Activated CD4-positive, alpha-beta T cell treated with anti-CD3 and anti-CD28 coated beads for 36 hours (primary cell): ENCODE data around the gene CHM. TPM values are rescaled to one million over a fixed set of nuclear protein-coding genes. Genes with fewer than 3 reads are reported as not detected.

Experiments
- ATAC-seq: fragments of 200-7000 bp; cut with Tn5 transposase; one replicate; pipeline ENCODE4 v1.10.0; 2021; ENCODE audit warnings: mild to moderate bottlenecking, moderate library complexity
- CTCF ChIA-PET: fragments of 350-600 bp; sonication (Branson Sonifier 250); formaldehyde crosslinking; loops from one replicate; lab custom pipeline; 2021; ENCODE audit warnings: antibody characterized with exemption; lab: Charles Lee
- POLR2A ChIA-PET: fragments of 350-600 bp; sonication (Branson Sonifier 250); formaldehyde crosslinking; loops from one replicate; lab custom pipeline; 2021; ENCODE audit warnings: antibody characterized with exemption, inconsistent platforms; lab: Charles Lee
- DNase-seq: peaks from one replicate; pipeline ENCODE4 v3.0.0-alpha.2; 2020
- H3K27ac Mint-ChIP-seq: one replicate; pipeline ENCODE4 v1.8.0; 2021; ENCODE audit warnings: mixed read lengths
- H3K27me3 Mint-ChIP-seq: one replicate; pipeline ENCODE4 v1.8.0; 2021; ENCODE audit warnings: mixed read lengths
- H3K36me3 Mint-ChIP-seq: one replicate; pipeline ENCODE4 v1.8.0; 2021; ENCODE audit warnings: low read depth, mixed read lengths
- H3K4me1 Mint-ChIP-seq: one replicate; pipeline ENCODE4 v1.8.0; 2021; ENCODE audit warnings: mixed read lengths
- H3K4me3 Mint-ChIP-seq: one replicate; pipeline ENCODE4 v1.8.0; 2021; ENCODE audit warnings: mild to moderate bottlenecking, moderate library complexity, mixed read lengths
- H3K9me3 Mint-ChIP-seq: one replicate; pipeline ENCODE4 v1.8.0; 2021; ENCODE audit warnings: low read depth, mixed read lengths
- intact Hi-C, 2 experiments: fragments of 100-400 bp; cut with DNase I in 1 of 2; cut with micrococcal nuclease in 1 of 2; formaldehyde crosslinking; loops; one replicate each; pipeline versions ENCODE4 v1.14.2 to v1.15.1; 2022 to 2024; cut with DNase I, micrococcal nuclease
- total RNA-seq, 2 experiments: library from RNA; stranded (reverse); gene quantifications; one replicate each; pipeline ENCODE4 v1.2.3, GENCODE V29; 2021

CHM gene
- total RNA-seq, 2 experiments from 2014 or later, result 10.9 to 14.7 TPM

DNA sequence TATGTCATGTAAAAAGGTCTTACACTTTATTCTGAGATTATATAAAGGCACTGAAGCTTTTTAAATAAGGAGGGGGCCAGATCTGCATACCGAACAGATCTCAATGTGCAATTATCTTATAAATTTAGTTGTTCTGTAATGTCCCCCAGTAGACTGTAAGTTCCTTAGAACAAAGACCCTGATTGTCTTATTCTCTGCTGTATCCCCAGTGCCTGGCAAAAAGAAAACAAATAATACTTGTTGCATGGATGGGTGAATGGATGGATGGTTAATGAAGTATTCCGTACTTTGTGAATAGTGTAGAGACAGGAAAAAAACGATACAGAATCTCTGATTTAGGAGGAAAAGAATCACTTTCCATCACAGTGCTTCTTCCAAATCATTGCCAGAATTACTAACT, 141.5 kb downstream of the CHM start:
- Mint-ChIP-seq H3K27ac (no peak overlapping the region), H3K4me3 (no peak overlapping the region), H3K9me3 (no peaks in the 10 kb centered on the region), H3K4me1 (no peaks in the 10 kb centered on the region), H3K27me3 (no peaks in the 10 kb centered on the region), H3K36me3 (peaks cover 5% of the 10 kb centered on the region)
- no peak for ATAC-seq
- DNase-seq, result no peak
- intact Hi-C loops, result no loop called here
- POLR2A ChIA-PET, result no interaction called here
- CTCF ChIA-PET, result no interaction called here

DNA sequence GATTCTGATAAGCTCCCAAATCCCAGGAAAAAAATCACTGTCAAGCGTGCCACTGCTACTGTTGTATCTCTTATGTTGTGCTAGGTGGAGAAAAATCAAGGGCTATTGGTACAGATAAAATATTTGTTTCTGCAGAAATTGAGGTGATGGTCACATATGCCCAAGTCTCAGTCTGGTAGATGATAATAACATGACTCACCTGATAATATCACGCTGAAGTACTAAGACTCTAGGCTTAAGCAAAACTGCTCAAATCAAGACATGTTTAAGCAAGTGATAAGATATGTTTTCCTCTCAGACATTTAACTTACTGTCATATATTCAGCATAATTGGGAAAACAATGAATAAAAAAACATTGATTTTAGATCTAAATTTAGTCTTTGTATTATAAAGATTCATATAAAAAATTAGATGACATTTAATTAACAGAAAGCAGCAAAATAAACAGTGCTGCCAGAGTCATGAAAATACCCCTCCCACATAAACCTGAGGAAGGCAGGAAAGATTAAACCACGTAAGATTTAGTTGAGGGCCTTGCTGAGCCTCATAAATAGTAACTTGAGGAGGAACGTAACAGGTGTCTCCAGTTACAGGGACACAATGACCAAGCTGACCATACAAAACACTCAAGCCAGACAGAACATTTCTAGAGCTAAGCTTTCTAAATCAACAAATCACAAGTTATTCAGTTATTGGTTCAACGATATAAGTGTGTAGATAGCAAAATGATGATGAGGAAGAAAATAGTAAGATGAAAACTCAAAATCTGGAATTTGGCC, 143.5 kb downstream of the CHM start:
- CTCF ChIA-PET, result no interaction called here
- H3K36me3 Mint-ChIP-seq, result peaks cover 3% of the 10 kb centered on the region
- H3K4me3 Mint-ChIP-seq, result no peak overlapping the region
- POLR2A ChIA-PET, result no interaction called here
- no peaks in the 10 kb centered on the region for H3K27me3 Mint-ChIP-seq
- ATAC-seq, result no peak
- no peak for DNase-seq
- H3K27ac Mint-ChIP-seq, result no peak overlapping the region
- intact Hi-C loops, result no loop called here
- no peaks in the 10 kb centered on the region for H3K4me1 Mint-ChIP-seq
- no peaks in the 10 kb centered on the region for H3K9me3 Mint-ChIP-seq

DNA sequence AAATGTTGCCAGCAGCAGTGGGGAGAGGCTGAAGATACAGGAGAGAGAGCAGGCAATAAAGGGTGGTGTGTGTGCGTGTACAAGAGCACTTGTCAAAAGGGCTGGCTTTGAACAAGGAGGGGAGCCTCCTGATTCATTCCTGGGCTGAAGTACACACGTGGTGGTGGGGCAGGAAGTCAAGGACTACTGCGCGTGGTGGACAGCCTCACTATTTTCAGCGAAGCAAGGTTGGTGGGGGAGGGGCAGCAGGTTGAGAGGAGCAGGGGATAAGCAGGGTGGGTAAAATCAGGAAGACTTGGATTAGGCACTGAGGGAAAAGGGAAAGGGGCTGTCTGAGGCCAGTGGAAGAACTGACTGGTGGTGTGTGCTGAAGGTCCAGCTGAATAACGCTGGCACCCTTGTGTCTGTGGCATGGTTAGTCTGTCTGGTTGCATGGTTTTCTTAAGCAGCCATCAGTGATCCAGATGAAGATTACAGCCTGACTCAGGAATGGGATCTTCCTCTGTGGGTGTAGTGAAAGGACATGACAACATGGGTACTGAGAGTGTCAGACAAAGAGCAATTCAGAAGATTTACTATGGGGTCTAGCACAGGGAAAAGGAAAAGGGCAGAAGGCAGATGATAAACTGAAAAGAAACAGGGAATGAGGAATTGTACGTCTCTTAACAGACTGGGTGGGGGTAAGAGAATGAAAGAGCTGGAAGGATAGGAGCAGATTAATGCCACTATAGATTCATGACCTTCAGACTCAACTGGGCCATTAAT, 149.8 kb downstream of the CHM start:
- DNase-seq (no peak), ATAC-seq (no peak)
- Mint-ChIP-seq H3K27ac (no peak overlapping the region), H3K36me3 (peaks cover 16% of the 10 kb centered on the region), H3K4me3 (no peak overlapping the region), H3K27me3 (no peaks in the 10 kb centered on the region), H3K4me1 (no peaks in the 10 kb centered on the region), H3K9me3 (no peaks in the 10 kb centered on the region)
- intact Hi-C loops, result no loop called here
- POLR2A ChIA-PET, result no interaction called here
- CTCF ChIA-PET, result no interaction called here

DNA sequence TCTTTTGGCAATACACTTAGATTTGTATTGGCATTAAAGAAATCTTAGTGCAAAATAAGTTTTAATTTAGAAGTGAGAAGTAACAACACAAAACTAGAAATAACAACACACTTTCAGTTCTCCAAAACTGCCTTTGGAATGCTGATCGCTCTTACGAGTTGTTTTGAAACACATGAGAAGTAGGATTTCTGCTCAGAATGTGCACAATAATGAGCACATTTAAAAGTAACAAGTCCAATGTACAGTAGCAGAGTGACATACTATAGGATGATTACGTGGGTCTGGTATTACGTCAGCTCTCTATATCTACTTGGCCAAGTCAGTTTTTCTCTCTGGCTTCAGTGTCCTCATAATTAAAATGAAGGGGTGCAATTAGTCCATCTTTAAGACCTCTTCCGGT, 164.8 kb downstream of the CHM start:
- Mint-ChIP-seq H3K27me3 (no peaks in the 10 kb centered on the region), H3K4me1 (no peaks in the 10 kb centered on the region), H3K4me3 (no peak overlapping the region), H3K27ac (no peak overlapping the region), H3K36me3 (peaks cover 8% of the 10 kb centered on the region), H3K9me3 (no peaks in the 10 kb centered on the region)
- ChIA-PET POLR2A (no interaction called here), CTCF (no interaction called here)
- intact Hi-C loops, result no loop called here
- DNase-seq (no peak), ATAC-seq (no peak)

DNA sequence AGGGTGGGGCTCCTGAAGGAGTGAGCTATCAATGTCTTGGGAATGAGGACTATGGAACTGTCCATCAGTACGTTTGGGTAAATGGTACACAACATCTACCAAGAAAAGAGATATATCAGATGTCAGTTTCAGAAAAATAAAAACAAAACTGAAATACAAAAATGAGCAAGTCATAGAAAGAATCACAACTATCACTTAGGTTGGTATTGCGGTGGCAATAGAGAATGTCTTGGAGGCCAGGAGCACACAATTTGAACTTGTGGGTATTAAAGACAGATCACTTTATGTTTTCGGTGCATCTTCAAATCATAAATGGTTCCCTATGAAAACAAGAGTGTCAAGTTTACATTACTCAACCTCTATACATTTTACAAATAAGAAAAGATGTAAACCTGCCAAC, 176.8 kb downstream of the CHM start:
- Mint-ChIP-seq H3K36me3 (peaks cover 40% of the 10 kb centered on the region), H3K27me3 (no peaks in the 10 kb centered on the region), H3K27ac (no peak overlapping the region), H3K4me3 (no peak overlapping the region), H3K9me3 (peaks cover 6% of the 10 kb centered on the region), H3K4me1 (no peaks in the 10 kb centered on the region)
- ATAC-seq, result no peak
- POLR2A ChIA-PET, result no interaction called here
- DNase-seq, result no peak
- intact Hi-C loops, result no loop called here
- CTCF ChIA-PET, result no interaction called here

DNA sequence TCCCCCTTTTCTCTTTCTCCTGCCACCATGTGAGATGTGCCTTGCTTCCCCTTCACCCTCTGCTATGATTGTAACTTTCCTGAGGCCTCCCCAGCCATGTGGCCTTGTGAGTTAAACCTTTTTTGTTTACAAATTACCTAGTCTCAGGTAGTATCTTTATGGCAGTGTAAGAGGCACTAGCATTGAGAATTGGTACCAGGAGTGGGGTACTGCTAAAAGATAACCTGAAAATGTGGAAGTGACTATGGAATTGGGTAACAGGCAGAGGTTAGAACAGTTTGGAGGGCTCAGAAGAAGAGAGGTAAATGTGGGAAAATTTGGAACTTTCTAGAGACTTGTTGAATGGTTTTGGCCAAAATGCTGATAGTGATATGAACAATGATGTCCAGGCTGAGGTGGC, 182.0 kb downstream of the CHM start:
- intact Hi-C loops, result no loop called here
- Mint-ChIP-seq H3K9me3 (peaks cover 6% of the 10 kb centered on the region), H3K27ac (no peak overlapping the region), H3K4me3 (no peak overlapping the region), H3K36me3 (peaks cover 45% of the 10 kb centered on the region), H3K4me1 (no peaks in the 10 kb centered on the region), H3K27me3 (no peaks in the 10 kb centered on the region)
- CTCF ChIA-PET, result no interaction called here
- POLR2A ChIA-PET, result no interaction called here
- no peak for DNase-seq
- no peak for ATAC-seq

DNA sequence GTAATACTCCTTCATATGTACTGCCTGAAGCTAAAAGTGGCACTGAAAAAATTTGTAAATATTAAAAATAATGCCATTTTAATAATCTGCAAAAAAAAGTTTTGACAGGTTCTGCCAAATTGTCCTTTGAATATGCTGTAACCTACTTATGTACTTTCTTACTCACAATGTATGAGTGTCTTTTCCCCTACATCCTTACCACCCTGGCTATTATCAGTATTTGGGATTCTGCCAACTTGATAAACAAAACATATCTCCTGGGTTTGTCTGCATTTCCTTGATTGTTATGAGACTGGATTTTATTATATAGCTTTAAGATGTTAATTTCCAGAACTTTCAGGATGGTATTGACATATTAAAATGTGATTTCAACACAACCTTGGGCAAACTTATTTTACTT, 187.9 kb downstream of the CHM start:
- ATAC-seq (no peak), DNase-seq (no peak)
- CTCF ChIA-PET, result no interaction called here
- Mint-ChIP-seq H3K27me3 (no peaks in the 10 kb centered on the region), H3K27ac (no peak overlapping the region), H3K4me3 (no peak overlapping the region), H3K9me3 (no peaks in the 10 kb centered on the region), H3K36me3 (peaks cover 2% of the 10 kb centered on the region), H3K4me1 (no peaks in the 10 kb centered on the region)
- intact Hi-C loops, result loop anchor here in 1 of 2 experiments (10.0 kb wide), 1 partner anchor 205 kb away; no protein-coding TSS in a partner anchor
- POLR2A ChIA-PET, result no interaction called here

DNA sequence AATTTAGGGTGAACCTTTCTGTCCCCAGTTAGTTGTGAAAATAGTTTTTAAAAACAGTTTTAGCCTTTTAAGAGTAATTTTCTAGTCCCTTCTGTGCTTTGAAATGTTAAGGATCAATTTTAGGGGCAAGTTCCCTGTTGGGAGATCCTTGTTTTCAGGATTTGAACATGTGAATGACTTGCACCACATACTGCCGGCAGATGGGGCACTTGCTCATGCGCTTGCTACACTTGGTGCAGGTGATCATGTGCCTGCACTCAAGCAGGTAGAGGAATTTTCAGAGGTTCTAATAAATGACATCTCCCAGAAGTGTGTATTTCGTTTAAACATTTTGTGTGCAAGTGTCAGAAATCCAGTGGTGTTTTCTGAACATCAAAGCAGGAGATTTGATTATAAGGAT, 195.9 kb downstream of the CHM start:
- peak; percentile 34 for DNase-seq
- intact Hi-C loops, result loop anchor here in 1 of 2 experiments (5.0 to 10.0 kb wide), 2 partner anchors 213 to 321 kb away; no protein-coding TSS in a partner anchor
- Mint-ChIP-seq H3K9me3 (no peaks in the 10 kb centered on the region), H3K4me1 (no peaks in the 10 kb centered on the region), H3K27me3 (no peaks in the 10 kb centered on the region), H3K36me3 (no peaks in the 10 kb centered on the region), H3K4me3 (no peak overlapping the region), H3K27ac (no peak overlapping the region)
- POLR2A ChIA-PET, result no interaction called here
- ATAC-seq, result no peak
- CTCF ChIA-PET, result interaction anchor here (1.5 kb wide), 1 partner anchor 15 kb away, joined by 3 read pairs; no protein-coding TSS in a partner anchor

DNA sequence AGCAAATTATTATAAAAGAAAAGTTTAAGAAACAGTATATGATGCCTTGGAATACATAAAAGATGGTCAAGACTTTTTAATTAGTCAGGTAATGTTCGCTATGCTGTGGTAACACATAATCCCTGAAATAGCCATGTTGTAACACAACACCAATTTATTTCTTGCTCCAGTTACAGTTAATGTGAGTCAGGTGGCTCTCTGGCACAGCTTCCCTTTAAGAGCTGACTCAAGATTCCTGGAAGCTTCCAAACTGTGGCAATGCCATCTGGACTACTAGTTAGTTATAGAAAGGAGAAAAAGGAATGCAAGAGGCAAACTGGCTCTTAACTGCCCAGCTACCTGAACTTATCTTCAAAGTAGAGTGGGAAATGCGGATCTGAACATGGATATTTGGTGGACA, 210.5 kb downstream of the CHM start:
- DNase-seq, result no peak
- no peaks in the 10 kb centered on the region for H3K27me3 Mint-ChIP-seq
- intact Hi-C loops, result no loop called here
- no peaks in the 10 kb centered on the region for H3K9me3 Mint-ChIP-seq
- H3K4me1 Mint-ChIP-seq, result no peaks in the 10 kb centered on the region
- no peak overlapping the region for H3K4me3 Mint-ChIP-seq
- CTCF ChIA-PET, result interaction anchor here (0.7 kb wide), 1 partner anchor 15 kb away, joined by 3 read pairs; no protein-coding TSS in a partner anchor
- H3K36me3 Mint-ChIP-seq, result peaks cover 2% of the 10 kb centered on the region
- H3K27ac Mint-ChIP-seq, result no peak overlapping the region
- no peak for ATAC-seq
- POLR2A ChIA-PET, result no interaction called here

DNA sequence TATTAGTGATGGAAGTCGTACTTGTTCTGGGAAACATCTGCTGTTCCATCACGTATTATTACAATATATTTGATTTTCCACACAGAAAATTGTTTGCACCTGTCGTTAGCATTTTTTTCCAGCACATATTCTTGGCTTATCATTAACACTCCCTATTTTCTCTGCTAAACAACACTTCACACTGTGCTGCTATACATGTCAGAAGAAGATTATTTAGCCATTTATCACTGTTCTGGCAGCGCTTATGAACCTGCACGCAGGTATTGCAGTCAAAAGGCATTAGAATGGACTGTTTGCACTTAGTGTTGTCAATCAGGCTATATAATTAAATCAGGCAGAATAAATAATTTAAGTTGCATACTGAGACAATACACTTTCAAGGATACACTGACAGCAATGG, 218.6 kb downstream of the CHM start:
- H3K9me3 Mint-ChIP-seq, result no peaks in the 10 kb centered on the region
- CTCF ChIA-PET, result no interaction called here
- no peaks in the 10 kb centered on the region for H3K27me3 Mint-ChIP-seq
- POLR2A ChIA-PET, result no interaction called here
- H3K4me1 Mint-ChIP-seq, result no peaks in the 10 kb centered on the region
- no peak overlapping the region for H3K27ac Mint-ChIP-seq
- intact Hi-C loops, result no loop called here
- ATAC-seq, result no peak
- DNase-seq, result no peak
- no peaks in the 10 kb centered on the region for H3K36me3 Mint-ChIP-seq
- H3K4me3 Mint-ChIP-seq, result no peak overlapping the region

DNA sequence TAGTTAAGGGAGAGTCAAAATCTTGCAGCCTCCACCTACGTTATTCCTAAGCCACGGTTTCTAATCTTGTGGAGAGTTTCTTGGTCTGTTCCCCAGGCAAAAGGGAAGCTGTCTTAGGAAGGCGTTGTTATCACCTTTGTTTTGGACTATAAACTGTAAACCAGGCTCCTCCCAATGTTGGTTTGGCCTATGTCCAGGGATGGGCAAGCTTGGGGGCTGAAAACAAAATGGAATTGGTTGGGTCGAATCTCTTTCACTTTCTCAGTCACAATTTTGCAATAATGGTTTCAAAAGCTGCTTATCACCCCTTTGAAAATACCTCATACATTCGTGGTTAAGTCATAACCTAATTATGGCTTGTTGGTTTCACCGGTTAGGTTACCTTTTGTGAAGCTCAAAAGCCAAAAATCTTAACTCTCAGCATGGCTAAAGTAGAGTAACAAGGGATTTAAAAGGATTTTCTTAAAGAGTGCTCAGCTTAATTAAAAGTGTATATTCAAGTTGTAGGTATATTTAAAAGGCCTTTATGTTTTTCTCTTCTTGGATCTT, 232.1 kb downstream of the CHM start:
- no peaks in the 10 kb centered on the region for H3K27me3 Mint-ChIP-seq
- ATAC-seq (no peak), DNase-seq (no peak)
- no peak overlapping the region for H3K4me3 Mint-ChIP-seq
- ChIA-PET POLR2A (interaction anchor here (0.6 kb wide), 1 partner anchor 155 kb away, joined by 3 read pairs; no protein-coding TSS in a partner anchor), CTCF (no interaction called here)
- peaks cover 20% of the 10 kb centered on the region for H3K9me3 Mint-ChIP-seq
- no peaks in the 10 kb centered on the region for H3K36me3 Mint-ChIP-seq
- no peak overlapping the region for H3K27ac Mint-ChIP-seq
- intact Hi-C loops, result no loop called here
- H3K4me1 Mint-ChIP-seq, result no peaks in the 10 kb centered on the region
